BE2C (cell line): ENCODE results near the gene SSBP3.

Experiments used
- DNase-seq: peaks from one replicate; pipeline ENCODE4 v3.0.0-alpha.2; 2020
- H3K27me3 ChIP-seq: fragments of 250-450 bp; sonication (Bioruptor Pico); 2 replicates; pipeline ENCODE4 v1.5.1; 2020; ENCODE audit warnings: mild to moderate bottlenecking
- H3K36me3 ChIP-seq: fragments of 250-450 bp; sonication (Bioruptor Pico); 2 replicates; pipeline ENCODE4 v1.5.1; 2020; ENCODE audit warnings: mild to moderate bottlenecking
- H3K4me1 ChIP-seq: fragments of 250-450 bp; sonication (Bioruptor Pico); 2 replicates; pipeline ENCODE4 v1.5.1; 2020
- H3K4me3 ChIP-seq: 2 replicates; pipeline ENCODE4 v1.5.1; 2011; ENCODE audit warnings: low read depth, low read length
- H3K9me3 ChIP-seq: fragments of 250-450 bp; sonication (Bioruptor Pico); 2 replicates; pipeline ENCODE4 v1.5.1; 2020
- CTCF ChIP-seq: IDR thresholded peaks from 2 replicates; pipeline ENCODE4 v1.5.1; 2012; ENCODE audit warnings: mild to moderate bottlenecking, low read depth, low read length

SSBP3 gene

GRCh38 chr1:54312796-54313316 lies 93.3 kb downstream of the SSBP3 start:
- H3K36me3 ChIP-seq = no peaks in the 10 kb centered on the region; the same call in 1 of the 2 replicates
- no peak overlapping the region for H3K4me3 ChIP-seq
- H3K27me3 ChIP-seq = no peaks in the 10 kb centered on the region
- no peaks in the 10 kb centered on the region for H3K9me3 ChIP-seq
- TF ChIP-seq CTCF = no peak
- peaks cover 28% of the 10 kb centered on the region for H3K4me1 ChIP-seq
- no peak for DNase-seq

GRCh38 chr1:54311506-54311905 lies 94.7 kb downstream of the SSBP3 start:
- Histone ChIP-seq H3K9me3 (no peaks in the 10 kb centered on the region), H3K4me1 (peaks cover 28% of the 10 kb centered on the region), H3K27me3 (no peaks in the 10 kb centered on the region), H3K4me3 (no peak overlapping the region), H3K36me3 (no peaks in the 10 kb centered on the region; the same call in 1 of the 2 replicates)
- no peak for TF ChIP-seq CTCF
- no peak for DNase-seq

GRCh38 chr1:54310439-54311328 lies 95.5 kb downstream of the SSBP3 start:
- Histone ChIP-seq H3K27me3 (no peaks in the 10 kb centered on the region), H3K9me3 (no peaks in the 10 kb centered on the region), H3K36me3 (no peaks in the 10 kb centered on the region; the same call in 1 of the 2 replicates), H3K4me3 (no peak overlapping the region), H3K4me1 (peaks cover 28% of the 10 kb centered on the region)
- peak; percentile 64 for TF ChIP-seq CTCF
- DNase-seq = peak; percentile 64

- Histone ChIP-seq H3K4me3 (no peak overlapping the region), H3K4me1 (peaks cover 23% of the 10 kb centered on the region), H3K36me3 (no peaks in the 10 kb centered on the region; the same call in 1 of the 2 replicates), H3K27me3 (no peaks in the 10 kb centered on the region), H3K9me3 (no peaks in the 10 kb centered on the region)
- no peak for DNase-seq
- no peak for TF ChIP-seq CTCF
Observed at GRCh38 chr1:54309631-54310366, 96.4 kb downstream of the SSBP3 start.

GRCh38 chr1:54307305-54307704 lies 98.9 kb downstream of the SSBP3 start:
- no peak for DNase-seq
- Histone ChIP-seq H3K4me1 (peaks cover 25% of the 10 kb centered on the region), H3K36me3 (no peaks in the 10 kb centered on the region), H3K9me3 (no peaks in the 10 kb centered on the region), H3K4me3 (no peak overlapping the region), H3K27me3 (no peaks in the 10 kb centered on the region)
- TF ChIP-seq CTCF = no peak
